BJ (cell line): Measurements from ENCODE around the gene GRB14. TPM values are rescaled to one million over a fixed set of nuclear protein-coding genes. Genes with fewer than 3 reads are reported as not detected.
A peak's percentile ranks its signal among the peaks of the same experiment; 100 is the strongest.

ENCODE experiments used
- CTCF ChIA-PET: fragments of 350-600 bp; formaldehyde crosslinking; extraction: SDS; loops from one replicate; lab custom pipeline; 2021; ENCODE audit warnings: antibody characterized with exemption, inconsistent platforms; lab: Yijun Ruan, JAX
- POLR2A ChIA-PET: fragments of 300-600 bp; sonication (Branson Sonifier 250); formaldehyde crosslinking; extraction: SDS; loops from one replicate; lab custom pipeline; 2021; ENCODE audit warnings: antibody characterized with exemption; lab: Charles Lee
- DNase-seq: peaks from one replicate; pipeline ENCODE4 v3.0.0-alpha.2; 2011; ENCODE audit warnings: low read depth
- H3K27me3 ChIP-seq: 2 replicates; pipeline ENCODE4 v1.6.0; 2011; ENCODE audit warnings: low read length; ENCODE audit not compliant: control insufficient read depth, insufficient read depth
- H3K36me3 ChIP-seq: 2 replicates; pipeline ENCODE4 v1.5.1; 2011; ENCODE audit warnings: low read length; ENCODE audit not compliant: control insufficient read depth, insufficient read depth
- H3K4me3 ChIP-seq: 2 replicates; pipeline ENCODE4 v1.5.1; 2011; ENCODE audit warnings: low read depth, mild to moderate bottlenecking, control low read depth, low read length
- CTCF ChIP-seq: IDR thresholded peaks from 2 replicates; pipeline ENCODE4 v1.5.1; 2011; ENCODE audit warnings: low read depth, mild to moderate bottlenecking, control low read depth, inconsistent platforms, low read length, moderate library complexity; ENCODE audit not compliant: insufficient read depth
- polyA plus RNA-seq: library from polyadenylated mRNA; depleted of rRNA; stranded (reverse); fragments of >200 nt; gene quantifications from 2 replicates; pipeline ENCODE4 v1.2.3, GENCODE V29; 2011

GRB14 gene
- polyA plus RNA-seq, 1 experiment: 0.29 TPM

GRCh38 chr2:164600763-164601162, 20.5 kb downstream of the GRB14 start:
- no peak for TF ChIP-seq CTCF
- Histone ChIP-seq H3K27me3 (no peaks in the 10 kb centered on the region), H3K4me3 (no peak overlapping the region), H3K36me3 (no peaks in the 10 kb centered on the region)
- ChIA-PET POLR2A (no interaction called here), CTCF (interaction anchor here (0.5 to 2.5 kb wide), 10 partner anchors 8 to 905 kb away, joined by 3 to 23 read pairs (median 3); no protein-coding TSS in a partner anchor)
- DNase-seq: no peak

- Histone ChIP-seq H3K27me3 (no peaks in the 10 kb centered on the region), H3K36me3 (no peaks in the 10 kb centered on the region), H3K4me3 (no peak overlapping the region)
- TF ChIP-seq CTCF: peak; percentile 78
- ChIA-PET POLR2A (no interaction called here), CTCF (interaction anchor here (0.5 to 2.5 kb wide), 10 partner anchors 9 to 905 kb away, joined by 3 to 23 read pairs (median 3); no protein-coding TSS in a partner anchor)
- peak; percentile 27 for DNase-seq
These were observed 21.2 kb downstream of the GRB14 start for GRCh38 chr2:164599954-164600589.

- no peak overlapping the region for H3K4me3 ChIP-seq
- no peak for DNase-seq
- ChIA-PET POLR2A (interaction anchor here (0.7 kb wide), 1 partner anchor 757 kb away, joined by 3 read pairs; no protein-coding TSS in a partner anchor), CTCF (interaction anchor here (1.3 kb wide), 1 partner anchor 16 kb away, joined by 4 read pairs; no protein-coding TSS in a partner anchor)
- no peak for TF ChIP-seq CTCF
- no peaks in the 10 kb centered on the region for H3K27me3 ChIP-seq
- no peaks in the 10 kb centered on the region for H3K36me3 ChIP-seq
These were observed 23.3 kb downstream of the GRB14 start for GRCh38 chr2:164597983-164598382.

GRCh38 chr2:164595031-164595430, 26.3 kb downstream of the GRB14 start:
- Histone ChIP-seq H3K27me3 (no peaks in the 10 kb centered on the region), H3K4me3 (no peak overlapping the region), H3K36me3 (no peaks in the 10 kb centered on the region)
- no peak for TF ChIP-seq CTCF
- POLR2A ChIA-PET: no interaction called here
- CTCF ChIA-PET: no interaction called here
- no peak for DNase-seq

GRCh38 chr2:164593959-164594358, 27.3 kb downstream of the GRB14 start:
- H3K27me3 ChIP-seq: no peaks in the 10 kb centered on the region
- CTCF ChIA-PET: no interaction called here
- no peak for TF ChIP-seq CTCF
- DNase-seq: no peak
- no peaks in the 10 kb centered on the region for H3K36me3 ChIP-seq
- no peak overlapping the region for H3K4me3 ChIP-seq
- POLR2A ChIA-PET: no interaction called here
